Germinal center (tissue), 1 donor: Measurements from ENCODE around the gene CA10.

Experiments
- DNase-seq: peaks from one replicate; pipeline ENCODE4 v3.0.0; 2012; ENCODE audit warnings: mixed read lengths, low spot score

CA10 gene

GRCh38 chr17:51817117-51817516 is 341.4 kb downstream of the CA10 start:
- DNase-seq, result no peak

DNA sequence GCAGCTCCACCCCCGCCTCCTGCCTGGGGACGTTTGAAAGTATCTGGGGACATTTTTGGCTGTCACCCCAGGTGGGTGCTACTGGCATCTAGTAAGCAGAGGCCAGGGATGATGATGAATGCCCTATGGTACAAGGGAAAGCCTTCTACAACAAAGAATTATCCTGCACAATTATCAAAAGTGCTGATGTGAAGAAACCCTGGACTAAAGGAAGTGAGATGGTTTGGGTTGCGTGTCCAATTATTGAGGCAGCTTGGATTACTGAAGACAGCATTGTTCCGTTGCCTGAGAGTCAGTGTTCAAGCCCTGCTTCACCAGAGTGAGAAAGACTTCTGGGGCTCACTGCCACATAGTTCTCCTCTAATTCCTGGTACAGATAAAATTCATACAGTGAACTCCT is 343.4 kb downstream of the CA10 start:
- DNase-seq, result no peak

DNA sequence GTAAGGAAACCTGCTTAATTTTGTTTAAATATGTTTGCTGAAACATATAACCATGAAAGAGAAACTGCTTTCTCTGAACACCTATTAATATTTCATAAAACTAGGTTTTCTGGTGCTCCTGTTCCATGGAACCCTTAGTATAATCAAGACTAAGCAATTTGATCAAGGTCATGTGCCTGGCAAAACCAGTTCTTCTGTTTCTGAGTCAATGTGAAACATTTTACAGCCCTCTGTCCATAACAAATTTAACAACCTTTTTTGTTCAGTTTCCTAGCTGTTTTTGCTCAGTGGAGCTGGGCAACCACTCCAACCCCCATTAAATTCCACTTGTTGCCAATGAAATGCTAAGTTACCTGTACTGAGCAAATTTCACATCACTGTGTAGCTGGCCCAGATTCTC is 344.0 kb downstream of the CA10 start:
- DNase-seq, result no peak

GRCh38 chr17:51813784-51814174 is 344.7 kb downstream of the CA10 start:
- no peak for DNase-seq

GRCh38 chr17:51813140-51813783 is 345.3 kb downstream of the CA10 start:
- no peak for DNase-seq

- DNase-seq, result no peak
These were observed 351.1 kb downstream of the CA10 start for GRCh38 chr17:51807460-51807859.

GRCh38 chr17:51805765-51806164 is 352.7 kb downstream of the CA10 start:
- no peak for DNase-seq

DNA sequence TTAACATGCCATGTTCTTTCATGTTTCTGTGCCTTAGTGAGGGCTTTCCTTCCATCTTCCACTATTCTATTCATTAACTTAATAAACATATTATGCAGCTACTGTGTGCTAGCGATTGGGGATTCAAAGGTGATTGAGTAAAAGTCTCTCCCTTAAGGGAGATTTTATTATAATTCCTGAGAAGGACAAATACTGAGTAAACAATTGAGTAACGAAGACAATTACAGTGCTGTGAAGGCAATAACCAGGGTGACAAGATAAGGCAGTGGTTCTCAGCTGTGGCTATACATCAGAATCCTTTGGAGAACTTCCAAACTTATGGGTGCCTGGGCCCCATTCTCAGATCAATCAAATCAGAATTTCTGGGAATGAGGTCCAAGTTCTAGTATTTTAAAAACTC is 353.3 kb downstream of the CA10 start:
- DNase-seq, result no peak

DNA sequence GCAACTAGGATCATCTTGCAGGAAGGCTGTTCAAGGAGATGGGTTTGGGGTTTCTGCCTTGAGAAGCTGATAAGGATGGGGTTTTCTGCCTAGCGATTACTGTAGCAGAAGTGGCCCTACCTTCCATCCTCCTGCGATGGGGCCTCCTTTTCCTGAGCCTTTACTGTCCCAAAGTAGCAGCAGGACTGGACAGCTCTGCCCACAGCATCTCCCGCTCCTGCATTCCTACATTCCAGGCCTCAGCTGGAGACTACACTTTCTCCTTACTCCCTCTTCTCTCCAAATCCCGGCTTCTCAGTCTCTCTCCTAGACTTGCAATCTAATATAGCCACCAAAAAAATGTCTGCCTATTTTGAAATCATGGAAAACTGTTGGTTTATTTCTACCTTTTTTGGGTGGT is 355.4 kb downstream of the CA10 start:
- DNase-seq, result no peak

DNA sequence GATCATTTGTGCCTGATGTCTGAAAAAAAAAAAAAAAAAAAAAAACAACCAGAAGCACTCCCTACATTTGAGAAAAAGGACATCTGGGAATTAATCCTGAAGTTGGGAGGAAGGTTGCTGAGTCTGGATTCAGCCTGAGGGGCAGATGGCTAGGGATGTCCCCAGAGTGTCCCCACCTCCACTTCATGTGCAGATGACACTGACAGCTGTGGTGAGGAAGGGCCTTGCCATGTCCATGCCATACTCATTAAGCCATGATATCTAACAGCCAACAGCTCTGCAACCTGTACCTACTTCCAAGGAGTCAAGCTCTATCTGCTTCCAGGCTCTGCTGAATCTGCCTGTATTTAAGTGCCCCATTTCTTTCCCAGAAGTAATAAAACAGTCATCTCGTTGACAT is 356.0 kb downstream of the CA10 start:
- no peak for DNase-seq

DNA sequence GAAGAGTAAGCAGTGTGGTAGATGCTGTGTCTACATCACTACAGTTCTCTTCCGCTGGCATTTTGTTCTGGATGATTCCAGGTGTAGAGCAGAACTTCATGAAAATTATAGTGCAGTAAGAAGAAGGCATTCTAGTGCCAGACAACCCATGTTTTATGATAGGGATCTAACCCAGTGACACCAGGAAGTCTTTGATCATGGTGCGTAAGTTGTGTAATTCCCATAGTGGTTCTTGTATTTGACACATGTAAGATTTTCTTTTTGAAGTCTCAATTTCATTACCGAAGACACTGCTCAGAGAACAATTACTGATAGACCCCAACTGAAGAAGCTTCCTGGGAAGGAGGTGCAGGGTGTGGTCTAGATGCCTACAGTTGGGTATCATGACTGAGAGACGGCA is 356.9 kb downstream of the CA10 start:
- no peak for DNase-seq

DNA sequence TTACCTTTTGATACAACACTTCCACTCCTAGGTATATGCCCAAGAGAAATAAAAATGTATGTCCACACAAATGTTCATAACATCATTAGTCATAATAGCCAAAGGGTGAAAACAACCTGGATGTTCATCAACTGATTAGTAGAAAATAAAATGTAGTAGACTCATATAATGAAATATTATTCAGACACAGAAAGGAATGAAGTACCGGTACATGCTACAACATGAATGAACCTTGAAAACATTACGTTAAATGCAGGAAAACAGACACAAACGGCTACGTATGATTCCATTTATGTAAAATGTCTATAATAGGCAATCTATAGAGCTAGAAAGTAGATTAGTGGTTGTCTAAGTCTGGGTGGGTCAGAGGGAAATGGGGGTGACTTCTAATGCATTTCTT is 358.5 kb downstream of the CA10 start:
- DNase-seq, result no peak

- no peak for DNase-seq
These were observed 359.3 kb downstream of the CA10 start for GRCh38 chr17:51799240-51799639.

DNA sequence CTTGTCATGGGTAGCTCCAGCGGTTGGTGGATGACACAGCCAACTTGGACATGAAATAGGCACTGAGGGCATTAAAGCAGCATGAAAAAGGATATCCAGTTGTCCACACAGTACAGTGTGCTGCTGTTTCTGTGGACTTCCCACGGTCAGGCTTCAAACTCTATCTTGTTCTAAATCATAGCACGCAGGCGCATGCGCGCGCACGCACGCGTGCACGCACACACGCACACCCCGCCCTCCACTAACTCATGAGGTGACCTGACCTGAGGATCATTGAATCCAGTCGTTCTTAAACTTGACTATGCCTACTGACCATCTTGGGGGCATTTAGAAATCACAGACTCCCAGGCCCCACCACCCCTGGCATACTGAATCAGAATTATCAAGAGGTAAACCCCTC is 361.4 kb downstream of the CA10 start:
- DNase-seq, result no peak

DNA sequence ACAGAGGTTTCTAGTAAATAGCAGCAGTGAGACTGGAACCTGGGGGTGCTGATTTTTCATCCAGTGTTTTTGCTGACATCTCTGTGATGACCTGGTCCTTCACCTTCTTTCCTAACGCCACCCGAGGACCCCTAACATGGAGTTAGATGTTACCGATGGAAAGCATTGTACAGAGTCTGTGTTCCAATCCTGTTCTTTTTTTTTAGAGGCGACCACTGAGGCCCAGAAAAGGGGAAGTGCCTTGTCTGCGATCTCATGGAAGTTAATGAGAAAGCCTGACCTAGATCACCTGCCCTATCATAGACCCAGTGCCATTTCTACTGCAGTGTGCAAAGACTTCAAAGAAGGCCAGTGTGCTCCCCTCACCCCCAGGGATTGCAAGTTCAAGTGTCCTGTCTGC is 362.5 kb downstream of the CA10 start:
- no peak for DNase-seq

DNA sequence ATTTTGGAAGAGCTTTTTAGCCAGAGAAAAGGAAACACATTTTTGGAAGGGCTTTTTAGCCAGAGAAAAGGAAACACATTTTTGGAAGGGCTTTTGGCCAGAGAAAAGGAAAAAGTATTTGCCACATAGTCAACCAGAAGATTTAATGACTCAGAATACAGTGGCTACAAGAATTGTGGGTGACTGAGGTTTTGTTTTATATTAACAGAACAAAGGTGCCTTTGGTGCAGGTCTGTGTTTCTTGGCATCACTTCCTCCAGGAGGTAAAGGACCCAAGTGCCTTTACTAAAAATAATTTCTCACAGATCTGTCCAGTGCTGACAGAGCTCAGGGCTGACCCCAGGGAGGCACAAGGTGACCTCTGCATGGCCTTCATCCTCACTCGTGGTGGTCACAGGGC is 363.1 kb downstream of the CA10 start:
- no peak for DNase-seq

DNA sequence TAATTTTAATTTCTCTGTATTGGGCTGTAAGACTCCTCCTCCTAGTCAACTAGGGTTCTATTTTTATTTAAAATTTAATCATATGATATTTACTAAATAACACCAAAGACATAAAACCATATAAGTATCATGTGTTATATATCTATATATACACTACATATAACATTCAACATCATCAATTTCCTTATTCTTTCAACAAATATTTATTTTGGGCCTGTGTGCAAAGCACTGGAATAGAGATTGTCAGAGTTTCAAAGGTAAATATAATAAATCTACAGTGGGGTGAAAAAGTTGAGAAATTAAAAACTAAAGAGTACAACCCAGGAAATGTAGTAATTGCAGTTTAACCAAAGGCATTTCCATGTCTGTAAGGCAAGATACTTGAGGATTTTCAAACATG is 364.0 kb downstream of the CA10 start:
- DNase-seq, result no peak

DNA sequence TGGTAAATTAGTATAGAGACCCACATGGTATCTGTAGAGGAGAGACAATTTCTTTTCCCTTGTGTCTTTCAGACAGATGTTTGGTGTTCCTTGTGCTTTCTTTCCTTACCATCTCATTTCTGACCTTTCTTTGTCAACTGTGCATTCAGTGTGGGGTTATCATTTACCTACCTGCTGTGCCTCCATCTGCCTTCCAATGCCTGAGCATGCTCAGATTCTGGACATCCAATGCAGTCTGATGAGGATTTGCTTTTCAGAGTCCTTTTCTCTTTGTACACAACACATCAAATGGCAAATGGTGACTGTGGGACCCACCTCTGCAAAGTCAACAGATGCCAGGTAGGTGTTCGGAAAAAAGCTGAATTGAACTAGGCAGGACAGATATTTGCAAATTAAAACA is 364.8 kb downstream of the CA10 start:
- DNase-seq, result no peak

- no peak for DNase-seq
These were observed 379.7 kb downstream of the CA10 start for GRCh38 chr17:51778842-51779241.

- no peak for DNase-seq
These were observed 388.3 kb downstream of the CA10 start for GRCh38 chr17:51770027-51770759.

DNA sequence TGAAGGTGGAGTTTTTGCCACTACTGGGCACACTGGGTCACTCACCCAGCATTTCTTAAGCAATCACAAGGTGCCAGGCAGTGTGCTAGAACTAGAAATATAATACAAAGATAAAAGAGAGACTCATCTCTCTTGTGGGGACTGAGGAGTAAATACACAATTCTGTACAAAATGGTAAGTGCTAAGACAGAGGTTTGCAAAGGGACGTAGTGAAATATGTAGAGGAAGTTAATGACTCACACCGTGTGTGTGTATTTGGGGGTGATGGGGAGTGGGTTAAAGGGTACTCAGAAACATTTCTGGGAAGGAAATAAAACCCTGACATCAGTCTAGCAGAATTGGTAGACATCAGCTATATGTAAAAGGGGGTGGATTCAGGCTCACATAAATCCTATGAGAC is 389.3 kb downstream of the CA10 start:
- DNase-seq, result no peak

- no peak for DNase-seq
These were observed 389.8 kb downstream of the CA10 start for GRCh38 chr17:51768706-51769105.

- no peak for DNase-seq
These were observed 391.2 kb downstream of the CA10 start for GRCh38 chr17:51767287-51767686.
